HG03196 (cell line): ENCODE results near the gene ZNF516.

Source experiments
- ATAC-seq: cut with Tn5 transposase; IDR thresholded peaks from one replicate; pipeline ENCODE4 v1.9.1; 2021; ENCODE audit not compliant: unreplicated experiment

The ZNF516 gene

GRCh38 chr18:76426737-76427305 is 68.2 kb downstream of the ZNF516 start:
- no peak for ATAC-seq

- no peak for ATAC-seq
These were observed 69.6 kb downstream of the ZNF516 start for GRCh38 chr18:76425146-76426131.

GRCh38 chr18:76422838-76423237 is 72.2 kb downstream of the ZNF516 start:
- ATAC-seq, result no peak

- no peak for ATAC-seq
These were observed 72.9 kb downstream of the ZNF516 start for GRCh38 chr18:76422121-76422520.

- ATAC-seq, result no peak
These were observed 73.4 kb downstream of the ZNF516 start for GRCh38 chr18:76421685-76422078.

GRCh38 chr18:76420898-76421684 is 74.0 kb downstream of the ZNF516 start:
- ATAC-seq, result no peak

GRCh38 chr18:76419811-76420210 is 75.2 kb downstream of the ZNF516 start:
- ATAC-seq, result no peak

- ATAC-seq, result no peak
These were observed 78.1 kb downstream of the ZNF516 start for GRCh38 chr18:76416911-76417310.

- no peak for ATAC-seq
These were observed 80.0 kb downstream of the ZNF516 start for GRCh38 chr18:76414936-76415621.

GRCh38 chr18:76412818-76413565 is 82.0 kb downstream of the ZNF516 start:
- ATAC-seq, result no peak

- ATAC-seq, result no peak
These were observed 82.8 kb downstream of the ZNF516 start for GRCh38 chr18:76412010-76412817.

- ATAC-seq, result no peak
These were observed 84.2 kb downstream of the ZNF516 start for GRCh38 chr18:76410660-76411417.

- no peak for ATAC-seq
These were observed 85.0 kb downstream of the ZNF516 start for GRCh38 chr18:76410033-76410432.

GRCh38 chr18:76408480-76409067 is 86.5 kb downstream of the ZNF516 start:
- ATAC-seq, result no peak

GRCh38 chr18:76407681-76408080 is 87.4 kb downstream of the ZNF516 start:
- ATAC-seq, result no peak

GRCh38 chr18:76406791-76407190 is 88.3 kb downstream of the ZNF516 start:
- no peak for ATAC-seq

GRCh38 chr18:76405681-76406356 is 89.2 kb downstream of the ZNF516 start:
- ATAC-seq, result no peak

- ATAC-seq, result no peak
These were observed 89.8 kb downstream of the ZNF516 start for GRCh38 chr18:76405280-76405679.
